HG03575 (cell line): Measurements from ENCODE around the gene PGM5.

Experiments used
- ATAC-seq: cut with Tn5 transposase; IDR thresholded peaks from one replicate; pipeline ENCODE4 v1.9.1; 2021; ENCODE audit not compliant: unreplicated experiment, insufficient number of reproducible peaks, low FRiP score; ENCODE audit errors: extremely low read depth

Gene PGM5

GRCh38 chr9:68480807-68481206 lies 124.4 kb downstream of the PGM5 start:
- ATAC-seq, result no peak

DNA sequence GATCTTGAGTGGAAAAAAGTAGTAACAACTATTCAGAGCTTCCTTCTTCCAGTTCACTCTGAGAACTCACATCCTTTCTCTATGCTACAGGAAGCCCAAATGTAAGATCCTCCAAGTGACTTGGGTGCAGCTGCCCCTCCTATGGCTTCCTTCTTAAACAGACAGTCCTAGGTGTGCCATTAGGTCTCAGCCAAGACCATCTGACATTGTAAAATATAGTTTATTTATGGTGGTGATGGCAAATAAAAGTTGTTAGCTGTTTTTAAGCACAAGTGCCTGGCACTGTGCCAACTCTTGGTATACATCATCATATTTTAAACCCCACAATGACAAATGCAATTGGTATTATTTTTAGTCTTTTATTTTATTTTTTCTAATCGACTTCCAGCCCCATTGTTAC lies 126.1 kb downstream of the PGM5 start:
- no peak for ATAC-seq

DNA sequence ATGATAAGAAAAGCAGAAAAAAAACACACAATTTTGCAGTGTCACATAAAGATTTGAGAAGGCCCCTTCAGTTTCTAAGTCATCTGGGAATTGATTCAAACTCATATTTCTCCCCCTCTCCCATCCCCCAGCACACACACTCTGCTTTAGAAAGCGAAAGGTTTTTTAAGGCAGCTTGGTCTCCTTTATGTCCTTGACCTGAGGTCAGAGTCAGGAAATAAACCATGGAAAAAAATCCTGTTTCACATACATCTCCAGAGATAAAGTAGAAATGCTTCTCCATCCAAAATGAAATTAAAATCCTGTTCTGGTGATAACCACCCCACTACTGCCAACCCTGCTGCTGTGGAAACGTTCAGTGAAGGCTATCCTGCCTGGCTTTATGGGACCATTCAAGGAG lies 131.7 kb downstream of the PGM5 start:
- ATAC-seq, result no peak

- ATAC-seq, result no peak
These were observed 133.2 kb downstream of the PGM5 start for GRCh38 chr9:68489646-68490045.

DNA sequence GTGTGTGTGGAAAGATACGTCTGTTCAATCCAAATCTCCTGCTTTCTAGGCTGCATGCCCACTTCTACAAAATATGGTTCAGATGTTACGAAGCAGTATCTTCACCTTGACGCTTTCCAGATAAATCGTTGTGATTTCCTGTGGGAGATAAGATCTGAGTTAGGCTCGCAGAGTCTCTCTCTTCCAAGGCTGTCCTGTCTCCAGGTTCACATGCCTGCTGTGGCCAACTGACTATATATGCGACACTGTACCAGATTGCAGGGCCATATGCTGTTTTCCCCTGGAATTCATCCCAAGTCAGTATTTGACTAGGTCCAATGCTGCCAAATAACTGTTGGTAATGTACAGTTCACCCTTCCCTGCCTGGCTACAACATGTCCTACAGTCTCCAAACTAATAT lies 136.4 kb downstream of the PGM5 start:
- ATAC-seq, result no peak

- no peak for ATAC-seq
These were observed 137.1 kb downstream of the PGM5 start for GRCh38 chr9:68493541-68493940.

DNA sequence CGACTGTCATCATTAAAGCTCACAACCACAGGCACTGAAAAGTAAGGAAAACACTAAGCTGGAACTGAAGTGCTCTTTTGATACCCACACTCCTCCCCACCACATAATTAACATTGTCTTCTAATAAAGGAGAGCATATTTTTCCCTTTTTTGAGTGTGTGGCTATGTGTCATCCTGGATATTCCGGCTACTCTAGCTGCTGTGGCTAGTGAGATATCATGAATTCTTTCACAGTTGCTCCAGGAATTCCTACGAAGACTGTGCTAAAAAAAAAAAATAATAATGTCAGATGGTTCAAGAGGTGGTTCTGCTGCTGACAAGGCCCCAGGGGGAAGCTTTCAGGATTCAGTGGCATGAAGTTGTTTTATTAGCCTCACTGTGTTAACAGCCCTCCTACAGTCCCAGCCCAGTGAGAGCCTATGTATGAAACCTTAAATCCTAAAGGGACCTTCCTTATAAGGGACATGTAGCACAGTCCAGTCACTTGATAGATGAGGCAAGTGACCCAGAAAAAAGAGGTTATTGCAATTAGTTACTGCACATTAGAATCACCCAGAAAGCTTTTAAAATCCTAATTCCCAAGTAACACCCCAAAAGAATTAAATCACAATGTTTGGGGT lies 137.7 kb downstream of the PGM5 start:
- ATAC-seq, result no peak

DNA sequence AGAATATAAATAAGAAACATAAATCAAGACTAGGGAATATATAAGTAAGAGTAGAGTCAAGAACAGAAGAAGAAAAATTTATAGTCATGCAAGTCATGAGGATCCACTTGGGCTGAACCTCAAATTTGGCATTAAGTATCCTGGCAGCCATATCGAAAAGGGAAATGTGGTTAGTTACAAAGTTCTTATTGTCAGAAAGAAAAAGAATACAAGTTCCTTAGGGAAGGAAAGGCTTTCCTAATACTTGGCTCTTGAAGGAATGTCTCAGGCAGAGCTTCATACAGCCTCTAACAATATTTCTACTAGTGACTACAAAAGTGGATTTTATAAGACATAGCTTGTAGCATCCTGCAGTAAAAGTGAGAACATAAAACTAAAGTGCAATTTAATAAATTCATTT lies 138.8 kb downstream of the PGM5 start:
- ATAC-seq, result no peak

DNA sequence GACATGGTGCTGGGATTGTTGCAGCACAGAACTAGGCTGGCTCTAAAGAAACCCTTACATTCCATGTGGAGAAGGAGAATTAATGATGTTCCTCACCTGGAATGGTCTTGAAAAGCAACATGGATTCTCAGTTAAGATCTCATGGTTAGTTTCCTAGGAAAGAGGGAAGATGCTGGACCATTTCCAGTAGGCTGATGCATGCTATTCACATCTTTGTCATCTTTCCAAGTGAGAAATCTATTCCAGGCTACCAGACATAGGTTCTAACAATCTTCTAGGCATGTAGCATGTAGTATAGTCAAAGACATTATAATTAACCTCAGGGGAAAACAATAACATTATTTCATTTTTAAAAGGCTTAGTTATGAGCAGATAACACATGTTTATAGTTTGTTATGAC lies 139.9 kb downstream of the PGM5 start:
- ATAC-seq, result no peak

GRCh38 chr9:68497629-68498028 lies 141.2 kb downstream of the PGM5 start:
- ATAC-seq, result no peak

DNA sequence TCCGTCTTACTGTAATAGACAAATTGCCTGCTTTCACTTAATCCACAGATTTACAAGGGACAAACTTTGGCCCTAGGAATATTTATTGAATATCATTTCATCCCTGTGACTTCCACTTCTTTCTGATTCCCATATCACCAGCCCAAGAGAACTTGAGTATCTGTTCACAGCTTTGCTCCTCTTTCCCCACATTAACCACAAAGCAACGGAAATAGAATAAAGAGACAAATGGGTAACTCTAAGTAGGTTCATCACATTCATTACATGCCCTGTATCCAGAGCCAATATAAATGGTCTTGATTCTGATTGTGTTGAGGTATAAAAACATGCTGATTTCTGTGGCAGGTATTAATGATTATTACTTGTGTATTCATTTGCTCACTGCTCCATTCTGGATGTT lies 142.4 kb downstream of the PGM5 start:
- no peak for ATAC-seq

DNA sequence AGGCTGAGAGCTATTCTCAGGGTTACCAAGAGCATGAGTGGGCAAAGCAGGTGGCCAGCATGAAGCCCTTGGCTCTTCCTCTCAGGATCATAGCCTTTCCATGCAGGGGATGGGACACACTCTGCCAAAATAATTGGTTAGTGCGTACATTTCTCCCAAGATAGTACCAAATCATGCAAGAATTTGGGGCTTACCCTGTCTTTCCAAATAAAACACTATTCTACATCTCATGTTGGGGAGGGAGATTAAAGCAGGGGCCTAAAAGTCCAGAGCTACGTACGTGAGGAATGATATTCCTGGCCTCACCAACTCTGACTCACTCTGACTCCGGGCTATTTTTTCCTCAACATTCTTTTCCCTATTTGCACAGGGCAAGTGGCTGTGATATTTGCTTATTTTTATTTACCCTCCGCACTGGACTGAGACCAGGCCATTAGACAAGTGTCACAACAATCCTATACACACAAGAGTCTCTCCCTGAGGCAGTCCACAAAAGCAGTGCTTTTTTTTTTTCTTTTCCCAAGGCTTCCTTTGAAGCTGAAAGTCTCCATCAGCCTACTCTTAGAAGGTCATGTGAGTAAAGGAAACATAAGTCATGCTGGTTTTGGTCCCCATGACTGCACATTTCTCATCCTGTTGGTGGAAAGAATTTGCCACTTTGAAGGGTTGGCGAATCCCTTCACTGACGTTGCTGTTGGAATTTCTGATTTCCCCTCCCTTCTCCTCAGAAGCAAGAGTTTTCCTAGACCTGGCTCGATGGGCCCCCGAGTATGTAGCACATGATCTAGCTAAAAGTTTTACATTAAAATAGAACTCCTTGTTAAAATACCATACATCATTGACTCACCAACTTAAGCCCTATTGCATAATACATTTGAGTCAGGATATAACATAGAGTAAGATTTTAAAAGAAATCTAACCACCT lies 144.3 kb downstream of the PGM5 start:
- no peak for ATAC-seq

DNA sequence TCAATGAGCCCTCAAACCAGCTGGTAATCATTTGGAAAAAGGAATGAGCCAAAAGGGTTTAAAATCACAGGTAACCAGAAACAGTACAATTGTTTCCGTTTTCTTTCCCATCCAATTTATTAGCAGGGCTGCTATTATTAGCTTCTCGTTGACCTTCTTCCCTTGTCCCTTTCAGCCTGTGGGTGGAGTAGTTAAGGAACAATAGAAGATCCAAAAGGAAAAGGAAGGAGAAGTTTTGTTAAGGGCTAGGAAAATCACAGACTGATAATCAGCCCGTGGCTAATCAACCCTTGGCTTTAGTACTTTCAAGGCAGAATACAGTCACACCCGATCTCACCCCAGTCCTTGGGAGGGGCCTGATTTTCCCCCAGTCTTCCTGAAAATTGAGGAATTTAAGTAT lies 145.9 kb downstream of the PGM5 start:
- ATAC-seq, result no peak

GRCh38 chr9:68505681-68506409 lies 149.4 kb downstream of the PGM5 start:
- ATAC-seq, result no peak

- ATAC-seq, result no peak
These were observed 150.1 kb downstream of the PGM5 start for GRCh38 chr9:68506551-68506950.

GRCh38 chr9:68507130-68507805 lies 150.9 kb downstream of the PGM5 start:
- ATAC-seq, result no peak

DNA sequence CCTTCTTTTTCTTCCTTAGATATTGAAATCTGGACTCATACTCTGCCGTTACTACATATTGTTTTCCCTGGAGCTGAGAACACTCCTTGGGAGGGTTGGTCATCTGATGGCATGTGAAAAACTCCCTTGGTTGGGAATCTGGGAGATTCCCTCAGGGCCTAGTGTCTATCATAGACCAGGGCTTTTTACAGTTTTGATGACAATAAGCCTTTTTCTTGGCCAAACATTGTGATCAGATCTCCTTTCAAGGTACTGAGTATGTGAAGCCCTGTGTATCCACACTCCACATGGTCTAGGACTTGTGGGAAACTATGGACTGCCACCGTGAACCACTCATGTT lies 151.4 kb downstream of the PGM5 start:
- ATAC-seq, result no peak

- no peak for ATAC-seq
These were observed 152.1 kb downstream of the PGM5 start for GRCh38 chr9:68508547-68508946.

DNA sequence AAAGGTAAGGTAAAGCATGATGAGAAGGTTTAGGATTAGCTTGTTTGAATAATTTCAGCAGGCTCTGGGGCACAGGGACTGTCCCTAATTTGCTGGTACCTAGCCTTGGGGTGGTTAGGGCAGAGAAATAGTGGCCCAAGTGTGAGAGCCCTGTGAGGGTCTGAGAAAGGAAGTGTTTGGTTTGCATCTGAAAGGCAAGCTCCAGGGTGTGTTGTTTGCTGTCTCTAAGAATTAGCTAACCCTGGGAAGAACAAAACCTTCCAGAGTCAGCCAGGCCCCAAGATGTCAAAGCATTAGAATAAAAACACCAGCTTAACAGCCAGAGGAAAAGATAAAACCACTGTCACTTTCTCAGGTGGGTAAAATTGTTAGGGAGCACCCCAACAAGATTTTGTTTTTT lies 153.3 kb downstream of the PGM5 start:
- ATAC-seq, result no peak

GRCh38 chr9:68513385-68513784 lies 157.0 kb downstream of the PGM5 start:
- no peak for ATAC-seq
